A673 (cell line): ENCODE measurements around the gene MYCL.

Experiments used
- CTCF ChIP-seq: fragments of 300-800, 200-600 bp; sonication (generic); conservative IDR thresholded peaks from 2 replicates; pipeline ENCODE4 v1.5.1; 2017; ENCODE audit warnings: low read depth, mild to moderate bottlenecking, antibody characterized with exemption, low read length, moderate library complexity, mixed read lengths
- EZH2 ChIP-seq: fragments of 200-600 bp; sonication (generic); IDR thresholded peaks from 2 replicates; pipeline ENCODE4 v1.6.1; 2017; ENCODE audit warnings: borderline replicate concordance, low read depth, mild to moderate bottlenecking, mixed read lengths, antibody characterized with exemption, low read length; ENCODE audit not compliant: poor library complexity, severe bottlenecking

DNA sequence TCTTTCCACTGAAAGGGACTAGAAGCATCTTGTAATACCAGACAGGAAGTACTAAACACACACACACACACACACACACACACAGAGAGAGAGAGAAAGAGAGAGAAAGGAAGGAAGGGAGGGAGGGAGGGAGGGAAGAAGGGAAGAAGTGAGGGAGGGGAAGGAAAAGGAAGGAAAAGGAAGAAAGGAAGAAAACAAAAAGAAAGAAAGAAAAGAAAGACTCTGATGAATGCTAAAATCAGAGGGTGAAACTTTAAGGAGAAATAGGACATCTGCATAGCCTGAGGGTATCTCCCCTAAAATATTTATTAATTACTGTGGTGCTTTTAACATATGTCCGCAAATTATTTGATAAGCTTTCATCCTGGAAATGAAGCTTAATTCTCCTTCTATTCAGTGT lies 29.0 kb downstream of the MYCL start:
- TF ChIP-seq CTCF = no peak
- TF ChIP-seq EZH2 = no peak
